Neuronal stem cell (in vitro differentiated cells): ENCODE data around the gene ZNF654.

Experiments used
- DNase-seq: peaks from one replicate; pipeline ENCODE4 v3.0.0-alpha.2; 2013; ENCODE audit warnings: low spot score
- H2AFZ ChIP-seq: one replicate; pipeline ENCODE4 v1.6.1; 2013; ENCODE audit warnings: mild to moderate bottlenecking, low read length, inconsistent platforms
- H2AK5ac ChIP-seq: 2 replicates; pipeline ENCODE4 v1.6.1; 2013; ENCODE audit warnings: low read depth, mild to moderate bottlenecking, inconsistent platforms, low read length, moderate library complexity, mixed read lengths
- H2BK120ac ChIP-seq: 2 replicates; pipeline ENCODE4 v1.6.1; 2013; ENCODE audit warnings: low read depth, mild to moderate bottlenecking, inconsistent platforms, low read length, moderate library complexity, mixed read lengths
- H2BK12ac ChIP-seq: one replicate; pipeline ENCODE4 v1.6.1; 2013; ENCODE audit warnings: low read length, inconsistent platforms
- H2BK15ac ChIP-seq: 2 replicates; pipeline ENCODE4 v1.6.1; 2013; ENCODE audit warnings: mild to moderate bottlenecking, low read length, inconsistent platforms, mixed read lengths
- H2BK5ac ChIP-seq: one replicate; pipeline ENCODE4 v1.6.1; 2013; ENCODE audit warnings: inconsistent platforms, mild to moderate bottlenecking, low read length, moderate library complexity
- H3K14ac ChIP-seq: one replicate; pipeline ENCODE4 v1.6.1; 2013; ENCODE audit warnings: low read length, inconsistent platforms
- H3K18ac ChIP-seq: 2 replicates; pipeline ENCODE4 v1.6.1; 2013; ENCODE audit warnings: low read length, inconsistent platforms
- H3K23ac ChIP-seq: 2 replicates; pipeline ENCODE4 v1.6.1; 2013; ENCODE audit warnings: low read depth, mild to moderate bottlenecking, mixed read lengths, low read length, inconsistent platforms; ENCODE audit not compliant: poor library complexity
- H3K27ac ChIP-seq: replicated peaks from 3 replicates; pipeline ENCODE4 v1.5.1; 2013; ENCODE audit warnings: low read length, inconsistent platforms
- H3K27me3 ChIP-seq, 3 experiments: 2 replicates each; pipeline ENCODE4 v1.6.1; 2013; ENCODE audit warnings: low read length in 3 of 3, mild to moderate bottlenecking in 2 of 3, inconsistent platforms in 1 of 3, low read depth in 1 of 3, mixed read lengths in 1 of 3, moderate library complexity in 1 of 3; ENCODE audit not compliant: control insufficient read depth in 3 of 3, insufficient read depth in 3 of 3
- H3K36me3 ChIP-seq, 2 donors: replicated peaks in 1 of 2; 2 replicates each; pipeline ENCODE4 v1.6.1; 2013; ENCODE audit warnings: low read length in 2 of 2; ENCODE audit not compliant: control insufficient read depth in 2 of 2, insufficient read depth in 2 of 2
- H3K4ac ChIP-seq: 2 replicates; pipeline ENCODE4 v1.6.1; 2013; ENCODE audit warnings: inconsistent platforms, mild to moderate bottlenecking, low read length, moderate library complexity
- H3K4me1 ChIP-seq, 2 donors: 1 replicate in 1 of 2; 2 replicates in 1 of 2; pipeline ENCODE4 v1.6.1; 2013; ENCODE audit warnings: low read length in 2 of 2, low read depth in 1 of 2; ENCODE audit not compliant: control insufficient read depth in 2 of 2, insufficient read depth in 1 of 2
- H3K4me2 ChIP-seq: one replicate; pipeline ENCODE4 v1.6.1; 2013; ENCODE audit warnings: mild to moderate bottlenecking, low read length, inconsistent platforms; ENCODE audit not compliant: insufficient read depth, poor library complexity, severe bottlenecking
- H3K4me3 ChIP-seq, 2 donors: 2 replicates each; pipeline ENCODE4 v1.5.1; 2013; ENCODE audit warnings: low read length in 2 of 2, mild to moderate bottlenecking in 2 of 2, inconsistent platforms in 1 of 2, moderate library complexity in 1 of 2
- H3K79me1 ChIP-seq: one replicate; pipeline ENCODE4 v1.6.1; 2013; ENCODE audit warnings: low read depth, mild to moderate bottlenecking, inconsistent platforms, low read length, moderate library complexity
- H3K9ac ChIP-seq: one replicate; pipeline ENCODE4 v1.6.1; 2013; ENCODE audit warnings: mild to moderate bottlenecking, low read depth, low read length, inconsistent platforms; ENCODE audit not compliant: poor library complexity
- H3K9me3 ChIP-seq, 2 donors: replicated peaks in 1 of 2; 2 replicates each; pipeline versions ENCODE3 to v1.6.1; 2013; ENCODE audit warnings: low read length in 2 of 2, mild to moderate bottlenecking in 2 of 2, inconsistent platforms in 1 of 2, low read depth in 1 of 2, mixed read lengths in 1 of 2, moderate library complexity in 1 of 2; ENCODE audit not compliant: control insufficient read depth in 2 of 2, insufficient read depth in 1 of 2
- H4K8ac ChIP-seq: one replicate; pipeline ENCODE4 v1.6.1; 2013; ENCODE audit warnings: low read depth, mild to moderate bottlenecking, inconsistent platforms, low read length, moderate library complexity
- H4K91ac ChIP-seq: one replicate; pipeline ENCODE4 v1.6.1; 2013; ENCODE audit warnings: low read length, low read depth, mild to moderate bottlenecking, inconsistent platforms; ENCODE audit not compliant: poor library complexity
- WGBS, 2 donors: extraction: QIAGEN DNeasy Blood & Tissue Kit; methylation state at CpG; one replicate each; pipeline ENCODE4 v1.1.7; 2013; ENCODE audit warnings: missing lambda C conversion rate in 2 of 2, mixed read lengths in 1 of 2; ENCODE audit not compliant: insufficient read length in 2 of 2, insufficient replicate concordance in 1 of 2; ENCODE audit errors: extremely low coverage in 2 of 2; 5-methylcytosine and 5-hydroxymethylcytosine counted together

Gene ZNF654

DNA sequence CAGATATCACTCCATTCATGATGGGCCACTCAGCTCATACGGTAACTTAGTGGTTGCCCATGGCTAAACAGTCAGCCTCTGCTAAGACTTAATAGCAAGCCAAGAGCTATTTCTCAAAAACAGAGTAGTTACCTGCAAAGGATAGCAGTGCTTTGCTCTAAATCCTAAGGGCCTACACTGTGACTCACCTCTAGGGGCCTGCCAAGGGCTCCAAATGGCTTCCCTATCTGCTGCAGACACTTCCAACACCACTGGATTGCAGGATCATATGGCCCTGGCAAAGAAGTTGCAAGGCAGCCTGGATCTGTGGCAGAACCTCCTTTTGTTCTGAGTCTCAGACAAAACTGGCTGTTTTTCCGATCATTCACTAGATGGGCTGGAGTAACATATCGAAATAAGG lies 18.1 kb upstream of the ZNF654 start:
- DNase-seq, result no peak
- Histone ChIP-seq H3K4me3 (no peak overlapping the region), H3K14ac (no peak overlapping the region), H3K9ac (no peak overlapping the region), H2AFZ (no peak overlapping the region), H2BK120ac (no peak overlapping the region), H4K8ac (no peak overlapping the region), H3K27ac (no peak overlapping the region), H3K4me1 (no peaks in the 10 kb centered on the region), H3K27me3 (peaks cover 0 to 9% (median 0%) of the 10 kb centered on the region in 3 experiments), H2BK15ac (no peak overlapping the region), H4K91ac (no peak overlapping the region), H3K36me3 (no peaks in the 10 kb centered on the region), H3K4me2 (no peak overlapping the region), H3K4ac (no peak overlapping the region), H2BK12ac (no peak overlapping the region), H2BK5ac (no peak overlapping the region), H3K9me3 (no peaks in the 10 kb centered on the region), H3K23ac (no peak overlapping the region), H2AK5ac (no peak overlapping the region), H3K79me1 (no peaks in the 10 kb centered on the region), H3K18ac (no peak overlapping the region)
- WGBS, 2 donors, result no CpG with 5 or more reads among the region's 3 CpGs

DNA sequence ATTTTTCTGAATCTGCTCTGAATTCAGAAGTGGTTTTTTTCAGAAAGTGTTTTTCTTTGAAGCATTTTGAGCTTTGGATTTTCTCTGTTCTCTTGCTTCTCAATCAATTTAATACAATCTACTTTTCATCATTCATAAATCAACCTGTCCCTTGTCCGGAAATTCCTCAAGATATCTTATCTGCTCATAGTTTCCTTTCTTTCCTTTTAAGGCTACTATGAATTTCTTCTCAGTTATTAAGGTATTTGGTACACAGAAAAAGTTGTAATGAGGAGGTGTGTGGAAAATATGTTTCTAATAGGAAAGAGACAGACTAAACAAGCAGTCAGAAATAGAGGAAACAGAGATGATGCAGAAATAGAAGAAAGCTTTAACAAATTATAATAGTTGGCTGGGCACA lies 14.6 kb upstream of the ZNF654 start:
- no peaks in the 10 kb centered on the region for H3K4me1 ChIP-seq
- no peak overlapping the region for H3K4ac ChIP-seq
- H3K79me1 ChIP-seq, result no peaks in the 10 kb centered on the region
- H3K9me3 ChIP-seq, result no peaks in the 10 kb centered on the region
- no peak overlapping the region for H4K8ac ChIP-seq
- 100% methylated on average over 1 of the region's 1 CpG for WGBS, 2 donors
- H3K4me3 ChIP-seq, result no peak overlapping the region
- DNase-seq, result no peak
- H3K27me3 ChIP-seq, result peaks cover 0 to 5% (median 0%) of the 10 kb centered on the region in 3 experiments
- no peak overlapping the region for H2BK15ac ChIP-seq
- H3K4me2 ChIP-seq, result no peak overlapping the region
- no peaks in the 10 kb centered on the region for H3K36me3 ChIP-seq
- no peak overlapping the region for H4K91ac ChIP-seq
- H3K27ac ChIP-seq, result no peak overlapping the region
- H3K9ac ChIP-seq, result no peak overlapping the region
- no peak overlapping the region for H2BK120ac ChIP-seq
- no peak overlapping the region for H3K18ac ChIP-seq
- no peak overlapping the region for H2BK5ac ChIP-seq
- H2AFZ ChIP-seq, result no peak overlapping the region
- no peak overlapping the region for H2AK5ac ChIP-seq
- H2BK12ac ChIP-seq, result no peak overlapping the region
- H3K14ac ChIP-seq, result no peak overlapping the region
- no peak overlapping the region for H3K23ac ChIP-seq

DNA sequence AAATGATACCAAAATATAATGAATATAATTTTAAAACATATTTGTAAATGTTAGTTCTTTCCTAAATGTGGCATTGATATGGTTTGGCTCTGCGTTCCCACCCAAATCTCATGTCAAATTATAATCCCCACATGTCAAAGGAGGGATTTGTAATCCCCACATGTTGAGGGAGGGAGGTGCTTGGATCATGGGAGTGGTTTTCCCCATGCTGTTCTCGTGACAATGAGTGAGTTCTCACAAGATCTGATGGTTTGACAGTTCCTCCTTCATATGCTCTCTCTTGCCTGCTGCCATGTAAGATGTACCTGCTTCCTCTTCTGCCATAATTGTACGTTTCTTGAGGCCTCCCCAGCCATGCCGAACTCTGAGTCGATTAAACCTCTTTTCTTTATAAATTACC lies 12.3 kb upstream of the ZNF654 start:
- H3K79me1 ChIP-seq, result no peaks in the 10 kb centered on the region
- H3K4me2 ChIP-seq, result no peak overlapping the region
- H4K91ac ChIP-seq, result no peak overlapping the region
- H3K4me3 ChIP-seq, result no peak overlapping the region
- H4K8ac ChIP-seq, result no peak overlapping the region
- no peak for DNase-seq
- peaks cover 0 to 3% (median 0%) of the 10 kb centered on the region in 3 experiments for H3K27me3 ChIP-seq
- H3K9me3 ChIP-seq, result no peaks in the 10 kb centered on the region
- H2BK15ac ChIP-seq, result no peak overlapping the region
- H2AFZ ChIP-seq, result no peak overlapping the region
- H3K9ac ChIP-seq, result no peak overlapping the region
- H2BK120ac ChIP-seq, result no peak overlapping the region
- H3K4me1 ChIP-seq, result no peaks in the 10 kb centered on the region
- WGBS, 2 donors, result no CpG with 5 or more reads among the region's 5 CpGs
- H2AK5ac ChIP-seq, result no peak overlapping the region
- H3K18ac ChIP-seq, result no peak overlapping the region
- H3K4ac ChIP-seq, result no peak overlapping the region
- no peak overlapping the region for H3K23ac ChIP-seq
- H3K14ac ChIP-seq, result no peak overlapping the region
- no peaks in the 10 kb centered on the region for H3K36me3 ChIP-seq
- no peak overlapping the region for H2BK12ac ChIP-seq
- H2BK5ac ChIP-seq, result no peak overlapping the region
- H3K27ac ChIP-seq, result no peak overlapping the region

DNA sequence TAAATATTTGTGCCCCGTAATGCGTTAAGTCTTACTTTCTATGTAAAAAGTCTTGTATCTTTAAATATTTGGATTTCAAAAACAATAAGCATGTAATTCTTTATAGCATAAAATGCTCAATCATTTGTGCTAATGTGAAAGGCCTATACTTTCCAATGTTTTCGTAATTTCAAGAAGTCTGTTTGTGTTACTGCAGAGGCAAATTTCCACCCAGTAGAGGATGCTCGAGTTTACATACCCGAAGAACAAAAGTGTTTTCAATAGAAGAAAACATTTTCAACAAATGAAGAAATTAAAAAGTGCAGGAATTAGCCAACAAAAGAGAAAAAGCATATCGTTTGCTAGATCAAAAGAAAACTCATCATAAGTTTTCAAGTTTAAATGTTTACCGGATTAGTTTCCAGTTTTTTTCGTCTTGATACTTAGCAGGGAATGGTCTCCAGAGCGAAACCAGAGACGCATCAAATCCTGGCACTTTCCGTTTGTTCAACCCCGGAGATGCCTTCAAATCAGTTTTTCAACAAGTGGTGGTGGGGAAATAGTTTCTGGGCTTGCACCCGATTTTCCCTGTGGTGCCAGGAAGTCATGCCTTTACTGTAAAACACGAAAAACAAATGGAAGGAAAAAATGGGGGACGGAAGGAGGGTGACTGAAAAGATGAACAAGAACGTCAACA lies 1.3 kb upstream of the ZNF654 start:
- H3K27ac ChIP-seq, result no peak overlapping the region
- no peak overlapping the region for H3K23ac ChIP-seq
- H3K36me3 ChIP-seq, result peaks cover 5 to 46% of the 10 kb centered on the region in 2 donors
- H3K4me1 ChIP-seq, result no peaks in the 10 kb centered on the region
- H3K79me1 ChIP-seq, result no peaks in the 10 kb centered on the region
- H3K4ac ChIP-seq, result no peak overlapping the region
- H2BK12ac ChIP-seq, result no peak overlapping the region
- H3K14ac ChIP-seq, result no peak overlapping the region
- H3K18ac ChIP-seq, result no peak overlapping the region
- H4K8ac ChIP-seq, result no peak overlapping the region
- peak overlapping the region; percentile 93 to 94 for H3K4me3 ChIP-seq
- no peaks in the 10 kb centered on the region for H3K9me3 ChIP-seq
- H3K27me3 ChIP-seq, result no peaks in the 10 kb centered on the region
- peak overlapping the region; percentile 96 for H2AFZ ChIP-seq
- peak overlapping the region; percentile 38 for H3K4me2 ChIP-seq
- no peak overlapping the region for H2BK15ac ChIP-seq
- no peak overlapping the region for H2BK5ac ChIP-seq
- no peak overlapping the region for H3K9ac ChIP-seq
- no peak overlapping the region for H2BK120ac ChIP-seq
- no peak overlapping the region for H4K91ac ChIP-seq
- no peak overlapping the region for H2AK5ac ChIP-seq
- WGBS, 2 donors, result no CpG with 5 or more reads among the region's 16 CpGs
- peak; percentile 2 for DNase-seq
